Putamen (tissue), 1 donor: Measurements from ENCODE around the gene PDHB.

Experiments
- DNase-seq: peaks from one replicate; pipeline ENCODE4 v3.0.0-alpha.2; 2016; ENCODE audit warnings: low spot score

Gene PDHB

DNA sequence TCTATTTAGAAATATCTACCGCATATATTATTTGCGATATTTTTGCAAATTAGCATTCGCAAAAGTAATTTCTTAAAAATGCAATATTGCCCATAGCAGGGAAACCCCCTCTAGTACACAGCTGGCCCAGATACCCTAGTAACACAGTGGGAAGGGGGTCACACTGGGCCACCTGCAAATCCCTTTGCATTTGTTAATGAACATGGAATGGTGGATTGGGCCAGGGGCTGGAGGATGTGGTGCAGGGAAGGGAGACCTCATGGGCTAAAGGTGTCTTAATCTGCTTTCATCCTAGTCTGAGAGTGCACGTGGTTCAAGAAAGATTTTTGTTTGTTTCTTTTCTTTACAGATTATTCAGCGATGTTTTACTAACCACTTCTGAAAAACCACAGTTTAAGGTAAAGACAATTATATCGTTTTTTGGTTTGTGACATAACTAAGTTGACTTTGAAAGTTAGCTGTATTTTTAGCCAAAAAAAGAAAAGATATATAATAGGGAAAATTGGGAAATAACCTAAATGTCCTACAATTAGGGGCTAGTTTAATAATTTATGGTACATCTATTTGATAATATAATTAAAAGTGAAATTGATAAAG lies 30.0 kb downstream of the PDHB start:
- DNase-seq, result no peak

DNA sequence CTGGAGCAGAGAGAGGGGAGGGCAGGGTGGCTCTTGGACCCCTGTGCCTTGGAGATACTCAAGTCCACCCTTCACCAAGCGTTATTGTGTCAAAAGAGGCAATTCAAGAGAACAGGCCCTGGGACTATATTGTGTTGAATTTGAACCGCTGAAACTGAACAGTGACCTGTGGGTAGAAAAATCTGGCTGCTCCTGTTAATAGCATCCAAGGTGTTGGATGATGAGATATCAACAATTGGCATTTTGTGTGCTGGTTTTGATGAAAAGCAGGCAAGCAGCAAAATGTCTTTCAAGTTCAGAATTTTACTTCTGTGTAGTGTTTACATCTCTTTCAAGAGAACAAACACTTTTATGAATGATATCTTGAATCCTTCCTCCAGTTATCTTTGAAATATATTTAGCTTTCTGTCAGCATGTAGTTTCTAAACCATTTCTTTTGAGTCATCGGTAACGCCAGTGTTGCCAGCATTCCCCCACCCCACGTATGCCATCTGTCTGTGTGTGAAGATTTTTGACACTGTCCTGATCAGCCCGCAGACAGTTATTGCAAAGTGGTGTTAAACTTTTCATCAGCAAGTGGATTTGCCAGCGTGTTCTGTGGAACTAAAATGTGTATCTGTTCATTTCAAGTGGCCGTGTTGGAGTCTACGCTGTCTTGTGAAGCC lies 34.8 kb downstream of the PDHB start:
- no peak for DNase-seq

DNA sequence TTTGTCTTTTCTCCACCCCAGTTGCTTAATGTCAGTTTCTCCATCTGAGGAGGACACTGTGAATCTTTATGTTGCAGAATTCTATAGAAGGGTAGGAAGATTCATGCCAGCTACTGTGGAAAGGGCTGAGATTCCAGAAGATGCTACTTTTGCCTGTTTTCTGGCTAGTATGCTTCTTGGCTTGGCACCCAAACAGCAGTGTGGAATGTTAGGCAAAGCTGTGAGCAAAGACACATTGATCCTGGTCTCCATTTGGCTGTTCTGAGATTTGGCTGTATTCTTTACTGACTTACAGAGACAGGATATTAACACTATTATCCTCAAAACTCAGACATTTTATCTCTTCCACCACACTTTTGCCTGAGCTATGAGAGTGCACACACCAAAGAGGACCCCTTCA lies 39.3 kb downstream of the PDHB start:
- no peak for DNase-seq

DNA sequence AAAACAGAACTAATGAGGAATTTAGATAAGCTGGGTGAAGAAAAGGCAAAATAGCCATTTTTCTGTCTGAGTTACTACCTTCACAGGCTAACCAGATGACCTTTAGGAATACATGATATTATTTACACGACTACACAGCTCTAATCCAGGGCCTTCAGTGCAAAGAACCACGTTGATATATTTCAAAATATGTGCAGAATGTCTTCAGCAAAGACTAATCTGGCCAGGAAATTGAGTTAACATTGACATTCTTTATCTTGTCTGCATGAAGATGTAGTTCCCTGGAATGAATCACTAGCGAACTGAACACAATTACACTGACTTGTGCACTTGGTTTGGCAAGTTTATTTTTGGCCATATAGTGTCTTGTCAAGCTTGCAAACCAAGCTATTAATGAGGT lies 41.5 kb downstream of the PDHB start:
- no peak for DNase-seq

DNA sequence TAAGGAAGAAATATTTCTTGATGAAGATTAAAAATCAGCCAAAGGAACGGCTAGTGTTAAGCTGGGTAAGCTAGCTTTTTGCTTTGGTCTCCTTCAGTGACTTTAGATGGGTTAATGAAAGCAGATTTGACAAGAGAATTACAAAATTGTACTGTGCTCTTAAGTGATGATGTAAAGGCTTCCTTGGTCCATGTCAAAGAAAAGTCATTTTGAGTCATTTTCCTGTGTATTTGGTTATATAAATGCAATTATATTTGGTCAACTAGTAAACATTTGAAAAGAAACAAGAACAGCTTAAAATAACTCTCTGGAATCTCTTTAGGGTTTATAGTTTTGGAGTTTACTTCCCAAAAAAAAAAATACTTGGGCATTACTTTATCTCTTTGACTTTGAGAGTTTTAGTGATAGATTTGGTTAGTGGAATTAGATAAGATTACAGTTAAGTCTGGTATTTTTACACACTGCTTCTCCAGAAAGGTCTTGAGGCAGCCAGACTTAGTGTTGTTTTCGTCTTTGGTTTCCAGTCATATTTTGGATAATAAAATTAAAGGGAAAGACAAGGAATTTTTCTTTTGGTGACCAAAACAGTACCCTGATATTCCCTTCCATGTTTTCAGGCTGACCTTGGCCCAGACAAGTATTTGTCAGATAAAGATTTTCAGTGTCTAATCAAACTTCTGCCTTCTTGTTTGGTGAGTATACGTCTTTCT lies 42.3 kb downstream of the PDHB start:
- DNase-seq, result no peak

DNA sequence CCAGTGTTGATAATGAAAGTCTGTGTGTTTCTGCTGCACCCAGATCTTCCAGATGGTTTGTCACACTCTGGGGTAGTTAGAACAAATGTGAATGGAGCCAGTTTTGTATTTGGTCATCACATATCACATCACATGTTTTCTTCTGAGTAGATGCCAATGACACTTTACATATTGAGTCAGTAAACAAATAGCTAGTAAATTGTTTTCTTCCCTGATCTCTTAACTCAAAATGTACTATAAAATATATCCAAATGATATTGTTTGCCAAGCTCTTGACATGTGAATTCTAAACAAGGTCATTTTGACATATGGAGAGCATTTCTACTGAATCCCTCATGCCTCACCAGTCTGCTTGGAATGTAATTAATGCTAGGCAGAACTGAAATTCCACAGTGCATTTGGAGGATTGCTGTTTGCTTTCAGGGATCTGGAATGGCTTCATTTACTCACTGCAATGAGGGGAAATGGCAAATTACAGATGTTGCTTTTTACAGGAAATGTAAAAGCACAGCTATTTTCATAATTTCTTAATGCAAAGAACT lies 45.0 kb downstream of the PDHB start:
- DNase-seq, result peak; percentile 94

DNA sequence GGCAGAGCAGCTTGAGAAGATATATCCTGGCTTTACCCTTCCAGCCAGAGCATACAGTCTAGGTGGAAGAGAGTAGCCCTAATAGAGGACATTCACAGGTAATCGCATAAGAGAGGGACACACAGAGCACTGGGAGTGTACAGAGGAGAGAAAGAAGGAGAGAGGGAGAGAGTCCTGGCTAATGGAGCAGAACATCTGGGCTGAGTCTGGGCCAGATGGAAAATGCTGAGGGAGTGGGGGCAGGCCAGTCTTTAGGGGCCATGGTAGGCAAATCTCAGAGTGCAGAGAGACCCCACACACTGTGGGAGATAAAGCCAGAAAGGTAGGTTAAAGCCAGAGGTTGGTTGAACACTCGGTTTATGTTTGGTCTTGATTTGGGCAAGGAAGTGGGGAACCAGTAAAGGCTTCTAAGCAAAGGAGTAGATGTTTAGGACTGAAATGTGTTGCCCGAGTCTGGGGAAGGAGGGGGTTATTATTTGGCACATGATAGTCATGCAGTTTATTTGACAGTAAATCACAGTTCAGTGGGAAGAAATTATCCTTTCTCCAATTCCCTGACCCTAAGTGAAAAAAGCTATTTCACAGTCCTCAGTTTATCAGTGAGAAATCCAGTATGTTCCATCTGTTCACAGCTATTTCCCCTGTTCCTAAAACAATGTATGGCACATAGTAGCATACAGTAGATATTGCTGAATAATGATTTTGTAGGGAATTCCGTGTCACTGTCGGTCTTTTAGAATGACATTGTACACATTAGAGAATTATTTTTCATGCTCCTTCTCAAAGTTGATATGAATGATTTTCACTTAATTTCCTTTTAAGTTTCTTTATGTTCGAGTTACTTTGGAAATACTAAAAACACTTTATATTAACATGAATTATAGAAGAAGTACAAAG lies 45.7 kb downstream of the PDHB start:
- peak; percentile 27 for DNase-seq

DNA sequence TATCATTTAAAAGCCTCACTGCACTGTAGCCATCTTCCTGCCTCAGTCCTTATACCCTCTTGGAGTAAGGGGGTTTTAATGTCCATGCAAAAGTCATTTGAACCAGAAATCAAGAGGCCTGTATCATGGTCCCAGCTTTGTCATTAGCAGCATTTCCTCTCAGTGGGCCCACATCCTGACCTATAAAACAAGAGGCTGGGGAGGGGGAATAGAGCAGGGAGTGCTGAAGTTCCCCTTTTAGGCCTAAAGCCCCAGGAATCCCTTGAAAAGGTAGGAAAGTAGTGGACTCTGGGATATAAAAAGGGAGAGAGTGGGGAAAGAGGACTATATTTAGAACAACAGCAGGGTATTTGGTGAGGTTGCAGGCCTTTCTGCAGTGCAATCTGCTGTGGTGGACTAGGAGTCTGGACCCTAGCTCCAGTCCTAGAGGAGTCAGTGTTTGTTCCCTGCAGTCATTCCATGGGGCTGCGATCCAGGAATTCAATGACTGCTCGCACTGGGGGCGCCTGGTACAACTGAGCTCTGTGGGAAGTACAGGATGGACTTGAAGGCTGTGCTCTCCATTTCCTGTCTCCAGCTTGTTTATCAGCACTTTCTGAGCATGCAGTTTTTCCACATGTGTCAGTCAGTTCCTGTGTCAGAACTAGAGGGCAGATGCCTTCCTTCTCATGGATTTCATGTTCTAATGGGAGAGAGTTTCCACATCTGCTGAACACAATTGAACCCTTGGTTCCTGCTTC lies 46.8 kb downstream of the PDHB start:
- peak; percentile 93 for DNase-seq

DNA sequence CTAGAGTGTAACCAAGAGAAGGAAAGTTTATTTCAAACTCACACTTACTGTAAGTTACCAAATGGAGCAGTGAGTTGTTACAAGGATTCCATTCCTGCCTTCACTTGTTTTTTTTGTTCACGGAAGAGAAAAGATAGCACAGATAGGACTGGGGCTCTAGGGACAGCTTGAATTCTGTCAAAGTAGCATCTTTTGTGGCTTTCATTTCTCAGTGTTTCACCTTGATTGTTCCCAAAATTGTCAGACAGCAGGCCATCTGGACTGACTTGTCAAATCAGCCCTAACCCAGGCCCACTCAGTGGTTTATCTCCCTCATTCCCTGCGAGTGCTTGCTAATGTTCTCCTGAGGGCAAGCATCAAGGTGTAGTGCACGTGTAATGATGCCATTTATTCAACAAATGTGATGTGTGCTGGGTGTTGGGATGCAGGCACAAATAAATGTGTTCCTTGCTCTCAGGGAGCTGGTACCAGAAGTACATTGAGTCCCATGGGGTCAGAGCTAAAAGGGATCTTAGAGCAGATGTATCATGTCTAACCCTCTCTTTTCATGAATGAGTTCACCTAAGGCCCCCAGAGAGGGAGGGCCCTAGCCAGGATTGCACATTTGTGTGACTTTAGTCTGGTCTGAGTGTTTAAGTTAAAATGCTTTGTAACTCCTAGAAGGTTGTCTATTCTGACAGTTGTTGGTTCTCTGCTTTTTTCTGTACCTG lies 49.1 kb downstream of the PDHB start:
- no peak for DNase-seq

DNA sequence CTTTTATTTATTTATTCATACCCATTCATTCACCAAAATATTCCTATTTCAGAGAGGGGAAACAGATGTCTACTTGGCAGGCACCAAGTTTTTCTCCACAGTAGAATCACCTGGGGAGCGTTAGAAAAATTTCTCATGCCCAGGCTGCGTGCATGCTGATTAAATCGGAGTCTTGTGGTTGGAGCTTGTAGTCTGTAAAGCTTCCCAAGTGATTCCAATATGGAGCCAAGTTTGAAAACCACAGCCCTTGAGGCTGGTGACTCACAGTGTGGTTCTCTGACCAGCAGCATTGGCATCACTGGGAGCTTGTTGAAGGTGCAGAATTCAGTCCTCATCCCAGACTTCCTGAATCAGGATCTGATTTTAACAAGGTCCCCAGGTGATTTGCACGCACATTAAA lies 49.7 kb downstream of the PDHB start:
- no peak for DNase-seq

DNA sequence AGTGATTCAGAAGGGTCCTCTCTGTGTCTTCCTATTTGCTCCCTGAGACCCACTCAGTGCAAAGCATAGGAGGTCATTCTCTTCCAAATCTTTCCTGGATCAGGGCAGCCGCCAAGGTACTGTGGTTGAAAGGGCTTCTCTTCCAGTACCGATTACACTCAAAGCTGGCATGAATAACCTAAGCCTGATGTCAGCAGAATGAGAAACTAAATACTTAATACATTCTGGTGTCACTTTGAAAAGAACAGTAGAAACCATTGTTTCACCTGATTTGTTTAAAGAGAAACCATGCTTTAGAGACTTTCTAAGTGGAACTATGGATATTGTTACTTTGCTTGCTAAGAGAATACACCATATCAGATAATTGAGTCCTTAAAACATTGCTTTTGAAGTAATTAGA lies 50.2 kb downstream of the PDHB start:
- DNase-seq, result no peak

DNA sequence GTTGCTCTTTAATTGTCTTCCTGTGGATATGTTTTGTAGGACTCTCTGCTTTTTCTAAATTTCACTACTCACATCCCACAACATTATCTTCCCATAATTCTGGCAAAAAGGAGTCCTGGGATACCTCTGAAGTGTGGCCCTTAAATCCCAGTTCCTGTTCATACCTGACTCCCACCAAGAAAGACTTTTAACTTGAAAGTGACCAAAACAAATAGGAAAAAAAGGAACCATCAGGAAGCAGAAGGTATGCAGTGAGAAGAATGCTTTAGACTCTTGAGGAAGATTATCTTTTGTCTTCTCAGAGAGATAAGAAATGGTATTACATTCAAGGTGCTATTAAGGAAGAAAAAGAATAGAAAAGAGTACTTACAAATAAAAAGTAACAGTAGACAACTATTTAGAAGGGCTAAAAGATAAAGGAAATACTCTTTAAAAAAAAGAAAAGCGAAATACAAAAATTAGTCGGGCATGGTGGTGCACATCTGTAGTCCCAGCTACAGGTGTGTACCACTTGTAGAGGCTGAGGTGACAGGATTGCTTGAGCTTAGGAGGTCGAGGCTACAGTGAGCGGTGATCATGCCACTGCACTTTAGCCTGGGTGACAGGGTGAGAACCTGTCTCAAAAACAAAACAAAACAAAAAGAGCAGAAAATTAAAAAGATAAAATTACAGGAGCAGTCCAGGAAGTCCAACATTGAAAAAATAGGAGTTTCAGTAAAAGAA lies 54.1 kb downstream of the PDHB start:
- no peak for DNase-seq

DNA sequence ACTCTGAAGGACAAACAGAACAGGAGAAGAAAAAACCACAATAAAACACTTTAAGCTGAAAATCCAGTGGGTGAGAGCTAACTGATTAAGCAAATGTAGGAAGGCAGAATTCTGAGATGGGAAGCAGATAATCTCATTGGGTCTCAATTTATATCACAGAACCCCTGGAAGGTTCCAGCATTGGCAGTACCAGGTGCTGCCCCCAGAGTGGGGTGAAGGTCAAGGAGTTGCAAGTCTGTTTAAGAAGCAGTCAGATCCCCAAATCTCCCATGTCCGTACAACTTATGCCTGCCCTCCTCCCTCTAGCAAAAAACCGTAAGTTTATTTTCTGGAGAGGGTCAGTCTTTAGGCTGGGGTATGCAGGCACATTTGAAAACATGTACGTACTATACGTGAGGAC lies 55.9 kb downstream of the PDHB start:
- DNase-seq, result no peak
